ENCODE measurements around the gene NEUROD2.

Gene NEUROD2

DNA sequence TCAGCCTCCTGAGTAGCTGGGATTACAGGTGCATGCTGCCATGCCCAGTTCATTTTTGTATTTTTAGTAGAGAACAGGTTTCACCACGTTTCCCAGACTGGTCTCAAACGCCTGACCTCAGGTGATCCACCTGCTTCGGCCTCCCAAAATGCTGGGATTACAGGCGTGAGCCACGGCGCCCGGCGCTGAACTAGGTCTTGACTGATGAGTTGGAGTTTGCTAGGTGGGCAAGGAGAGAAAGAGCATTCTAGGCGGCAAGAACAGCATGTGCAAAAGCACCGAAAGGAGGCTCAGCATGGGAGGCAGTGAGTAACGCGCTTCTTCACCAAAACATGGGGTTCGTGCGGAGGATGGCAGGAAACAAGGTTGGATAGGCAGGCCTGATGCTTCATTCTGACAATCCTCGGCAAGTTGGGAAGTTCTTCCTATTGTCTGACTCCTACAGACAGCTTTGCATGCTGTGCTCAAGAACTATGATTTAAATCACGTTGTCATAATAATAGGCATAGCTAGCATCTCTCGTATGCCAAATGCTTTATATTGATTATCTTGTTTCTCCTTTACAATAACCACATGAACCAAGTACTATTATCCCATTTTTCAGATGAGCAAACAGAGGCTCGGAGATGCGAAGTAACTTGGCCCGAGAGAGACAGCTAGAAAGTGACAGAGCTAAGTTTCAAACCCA lies 26.5 kb downstream of the NEUROD2 start:
- no peak overlapping the region for H3K4me3 ChIP-seq (ENCODE audit: low read depth, low read length)
- TF ChIP-seq, protein P1, sequence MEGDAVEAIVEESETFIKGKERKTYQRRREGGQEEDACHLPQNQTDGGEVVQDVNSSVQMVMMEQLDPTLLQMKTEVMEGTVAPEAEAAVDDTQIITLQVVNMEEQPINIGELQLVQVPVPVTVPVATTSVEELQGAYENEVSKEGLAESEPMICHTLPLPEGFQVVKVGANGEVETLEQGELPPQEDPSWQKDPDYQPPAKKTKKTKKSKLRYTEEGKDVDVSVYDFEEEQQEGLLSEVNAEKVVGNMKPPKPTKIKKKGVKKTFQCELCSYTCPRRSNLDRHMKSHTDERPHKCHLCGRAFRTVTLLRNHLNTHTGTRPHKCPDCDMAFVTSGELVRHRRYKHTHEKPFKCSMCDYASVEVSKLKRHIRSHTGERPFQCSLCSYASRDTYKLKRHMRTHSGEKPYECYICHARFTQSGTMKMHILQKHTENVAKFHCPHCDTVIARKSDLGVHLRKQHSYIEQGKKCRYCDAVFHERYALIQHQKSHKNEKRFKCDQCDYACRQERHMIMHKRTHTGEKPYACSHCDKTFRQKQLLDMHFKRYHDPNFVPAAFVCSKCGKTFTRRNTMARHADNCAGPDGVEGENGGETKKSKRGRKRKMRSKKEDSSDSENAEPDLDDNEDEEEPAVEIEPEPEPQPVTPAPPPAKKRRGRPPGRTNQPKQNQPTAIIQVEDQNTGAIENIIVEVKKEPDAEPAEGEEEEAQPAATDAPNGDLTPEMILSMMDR (IDR thresholded peaks at IDR 0.05; ENCODE audit: low read depth, low read length): no peak

DNA sequence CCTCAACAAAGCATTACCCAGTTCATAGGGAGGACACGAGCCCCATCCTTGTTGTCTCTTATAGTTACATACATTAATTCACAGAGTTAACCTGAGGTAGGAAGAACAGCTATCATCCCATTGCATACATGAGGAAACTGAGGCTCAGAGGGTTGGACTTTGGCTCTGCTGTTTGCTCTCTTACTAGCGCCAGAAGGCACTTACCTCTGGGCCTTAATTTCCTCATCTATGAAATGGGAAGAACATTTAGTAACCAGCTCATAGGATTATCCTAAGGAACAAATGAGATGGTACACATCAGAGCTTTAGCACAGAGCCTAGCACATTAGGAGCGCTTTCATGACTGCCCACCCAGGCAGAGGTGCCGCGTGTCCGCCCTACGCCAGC lies 27.6 kb downstream of the NEUROD2 start:
- TF ChIP-seq, protein P1 (IDR thresholded peaks at IDR 0.05; ENCODE audit: low read depth, low read length): no peak
- no peak overlapping the region for H3K4me3 ChIP-seq (ENCODE audit: low read depth, low read length)

DNA sequence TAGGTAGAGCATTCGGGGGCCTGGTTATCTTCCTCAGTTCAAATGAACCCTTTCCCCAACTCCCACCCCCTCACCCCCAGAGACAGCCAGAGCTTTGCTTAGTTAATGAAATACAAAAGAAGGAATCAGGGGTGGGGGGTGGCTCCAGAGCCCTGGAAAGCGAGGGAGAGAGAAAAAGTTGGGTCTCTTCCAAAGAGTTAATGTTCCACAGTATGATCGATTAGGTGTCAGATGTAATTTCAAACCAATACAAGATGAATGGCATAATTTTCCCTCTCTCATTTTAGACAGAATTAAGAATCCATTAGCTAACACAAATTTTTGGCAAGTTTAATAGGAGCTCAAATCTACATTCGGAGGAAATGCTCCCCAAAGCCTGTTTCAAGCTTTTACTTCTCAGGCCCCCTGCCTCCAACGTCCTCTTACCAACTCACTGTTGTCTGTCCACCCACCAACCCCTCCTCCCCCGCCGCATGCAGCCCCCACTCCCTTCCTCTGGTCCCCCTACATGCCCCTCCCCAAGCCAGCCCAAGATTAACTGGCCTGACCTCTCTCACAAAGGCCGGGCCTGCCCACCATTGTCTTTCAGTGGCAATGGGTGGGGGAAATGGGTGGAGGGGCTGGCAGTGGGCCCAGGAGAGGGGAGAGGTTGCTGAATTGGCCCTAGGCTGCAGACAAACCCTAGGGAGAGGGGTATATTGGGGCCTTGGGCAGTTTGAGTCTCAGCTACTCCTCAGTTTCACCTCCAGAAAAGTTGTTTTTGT lies 28.2 kb downstream of the NEUROD2 start:
- no peak overlapping the region for H3K4me3 ChIP-seq (ENCODE audit: low read depth, low read length)
- TF ChIP-seq, protein P1 (IDR thresholded peaks at IDR 0.05; ENCODE audit: low read depth, low read length): no peak

DNA sequence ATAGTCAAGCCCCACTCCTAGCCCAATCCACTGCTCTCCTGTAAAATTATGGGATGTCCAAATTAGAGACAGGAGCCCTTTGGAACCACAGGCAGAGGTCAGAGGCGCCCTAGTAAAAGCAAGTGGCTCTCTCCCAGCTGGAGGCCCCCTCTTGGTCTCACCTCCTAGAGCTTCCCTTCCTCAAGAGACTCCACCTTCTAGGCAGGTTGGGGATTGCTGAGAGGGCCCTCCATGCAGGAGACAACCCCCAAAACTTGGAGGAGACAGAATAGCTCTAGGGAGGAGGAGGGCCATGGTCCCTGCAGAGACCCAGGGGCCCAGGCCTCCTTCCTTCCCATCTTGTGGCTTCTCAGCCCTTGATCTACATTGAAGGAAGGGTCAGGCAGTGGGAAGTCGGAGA lies 29.4 kb downstream of the NEUROD2 start:
- TF ChIP-seq, protein P1 (IDR thresholded peaks at IDR 0.05; ENCODE audit: low read depth, low read length): no peak
- no peak overlapping the region for H3K4me3 ChIP-seq (ENCODE audit: low read depth, low read length)

DNA sequence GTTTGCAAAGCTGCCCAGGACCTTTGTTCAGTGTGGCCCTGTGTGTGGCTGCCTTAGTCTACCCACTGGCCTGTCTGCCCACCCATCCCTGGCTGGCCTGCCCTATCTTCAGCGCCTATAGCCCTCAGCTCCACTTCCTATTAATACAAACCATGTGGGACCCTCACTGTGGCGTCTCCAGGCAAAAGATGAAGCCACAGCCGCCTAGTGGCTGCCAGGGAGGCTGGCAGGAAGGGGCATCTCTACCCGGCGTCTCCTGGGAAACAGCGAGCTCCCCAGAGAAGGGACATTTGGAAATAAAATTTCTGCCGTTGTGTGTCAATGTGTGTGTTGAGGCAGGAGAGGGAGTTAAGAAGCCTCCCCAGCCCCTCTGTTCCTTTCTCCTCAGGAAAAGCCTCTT lies 31.5 kb downstream of the NEUROD2 start:
- TF ChIP-seq, protein P1 (IDR thresholded peaks at IDR 0.05; ENCODE audit: low read depth, low read length): peak; percentile 51
- H3K4me3 ChIP-seq (ENCODE audit: low read depth, low read length): no peak overlapping the region

DNA sequence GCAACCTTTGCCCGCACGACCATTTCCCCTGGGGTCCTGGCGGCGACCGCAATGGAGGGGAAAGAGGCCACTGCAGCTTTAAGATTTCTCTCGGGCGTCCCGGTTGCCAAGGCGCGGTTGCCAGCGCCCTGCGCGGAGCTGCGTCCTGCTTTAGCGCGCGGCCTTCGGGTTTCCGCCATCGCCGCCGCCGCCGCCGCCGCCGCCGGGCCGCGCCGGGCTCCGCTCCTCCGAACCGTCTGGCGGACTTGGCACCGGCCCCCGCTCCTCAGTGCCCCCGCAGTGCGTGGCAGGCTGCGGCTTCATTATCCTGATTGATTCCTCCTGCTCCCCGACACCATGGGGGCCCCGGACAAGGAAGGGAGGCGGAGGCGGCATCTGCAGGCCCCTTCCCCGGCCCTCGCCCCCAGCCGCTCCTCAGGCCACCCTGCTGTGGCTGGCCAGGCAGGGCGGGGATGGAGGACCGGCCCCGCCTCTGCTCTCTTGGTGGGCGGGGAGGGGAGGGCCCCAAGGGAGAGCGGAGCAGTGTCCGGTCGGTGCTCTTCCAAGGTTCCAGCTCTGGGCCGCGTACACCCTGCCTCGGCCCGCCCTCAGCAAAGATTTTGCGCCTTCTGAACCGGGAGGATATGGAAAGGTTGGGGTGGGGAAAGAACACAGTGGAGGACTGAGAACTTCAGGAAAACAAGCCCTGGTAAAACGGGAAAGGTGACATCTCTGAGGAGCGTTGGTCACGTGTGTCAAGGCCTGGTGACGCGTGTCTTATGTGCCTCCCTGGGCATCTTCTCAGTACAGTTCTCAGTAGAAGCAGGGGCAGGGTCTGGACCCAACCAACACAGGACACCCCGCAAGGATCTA lies 34.0 kb downstream of the NEUROD2 start:
- TF ChIP-seq, protein P1 (IDR thresholded peaks at IDR 0.05; ENCODE audit: low read depth, low read length): no peak
- peak overlapping the region; percentile 61 for H3K4me3 ChIP-seq (ENCODE audit: low read depth, low read length)
